ENCODE measurements around the gene CELF2.

The CELF2 gene

GRCh38 chr10:11138314-11139033, 120.8 kb downstream of the CELF2 start:
- no peak for TF ChIP-seq CTCF (IDR thresholded peaks at IDR 0.05; ENCODE audit: insufficient read depth, missing control alignments)

GRCh38 chr10:11140963-11141362, 123.3 kb downstream of the CELF2 start:
- FAIRE-seq (no peak), DNase-seq (ENCODE audit: insufficient read length, low spot score) (no peak)
- no peak for TF ChIP-seq CTCF (IDR thresholded peaks at IDR 0.05; ENCODE audit: insufficient read depth, missing control alignments)

More at GRCh38 chr10:11138314-11139033, 120.8 kb downstream of the CELF2 start:
- no peak for DNase-seq (ENCODE audit: insufficient read length, low spot score)
- no peak for FAIRE-seq

- DNase-seq (ENCODE audit: insufficient read length, low spot score) (no peak), FAIRE-seq (no peak)
- TF ChIP-seq CTCF (IDR thresholded peaks at IDR 0.05; ENCODE audit: insufficient read depth, missing control alignments): no peak
These were observed 124.0 kb downstream of the CELF2 start for GRCh38 chr10:11141571-11142091.

GRCh38 chr10:11142777-11143176, 125.1 kb downstream of the CELF2 start:
- FAIRE-seq (no peak), DNase-seq (ENCODE audit: insufficient read length, low spot score) (no peak)
- TF ChIP-seq CTCF (IDR thresholded peaks at IDR 0.05; ENCODE audit: insufficient read depth, missing control alignments): no peak

- FAIRE-seq: no peak
- DNase-seq (ENCODE audit: insufficient read length, low spot score): no peak
- no peak for TF ChIP-seq CTCF (IDR thresholded peaks at IDR 0.05; ENCODE audit: insufficient read depth, missing control alignments)
These were observed 125.6 kb downstream of the CELF2 start for GRCh38 chr10:11143242-11143641.

- TF ChIP-seq CTCF (IDR thresholded peaks at IDR 0.05; ENCODE audit: insufficient read depth, missing control alignments): no peak
- no peak for DNase-seq (ENCODE audit: insufficient read length, low spot score)
- FAIRE-seq: no peak
These were observed 127.2 kb downstream of the CELF2 start for GRCh38 chr10:11144626-11145494.
